Stimulated activated naive CD8-positive, alpha-beta T cell treated with anti-CD3 and anti-CD28 coated beads, Interleukin-15, amount 100 ng/mL, for 72 hours (primary cell): Measurements from ENCODE around the gene CENPU.
"Not testable (repeated sequence)": the region's sequence is repeated elsewhere in the genome, so short reads cannot be mapped to it uniquely, and the experiment has no call there.

Source experiments
- ATAC-seq: fragments of 150-1000 bp; cut with Tn5 transposase; 2 replicates; pipeline ENCODE4 v1.10.0; 2021; ENCODE audit warnings: mild to moderate bottlenecking, moderate library complexity
- DNase-seq, 2 donors: peaks; one replicate each; pipeline ENCODE4 v3.0.0; 2021 to 2022
- H3K27ac Mint-ChIP-seq, 2 donors: one replicate each; pipeline ENCODE4 v1.8.0; 2022; ENCODE audit warnings: mild to moderate bottlenecking in 2 of 2, mixed read lengths in 2 of 2, moderate library complexity in 2 of 2
- H3K27me3 Mint-ChIP-seq: one replicate; pipeline ENCODE4 v1.8.0; 2022; ENCODE audit warnings: mixed read lengths
- H3K4me1 Mint-ChIP-seq: one replicate; pipeline ENCODE4 v1.8.0; 2022; ENCODE audit warnings: mild to moderate bottlenecking, mixed read lengths
- H3K4me3 Mint-ChIP-seq, 2 donors: one replicate each; pipeline ENCODE4 v1.8.0; 2022; ENCODE audit warnings: mild to moderate bottlenecking in 2 of 2, mixed read lengths in 2 of 2, moderate library complexity in 1 of 2
- H3K9me3 Mint-ChIP-seq, 2 donors: one replicate each; pipeline ENCODE4 v1.8.0; 2022; ENCODE audit warnings: mixed read lengths in 2 of 2

Gene CENPU, protein sequence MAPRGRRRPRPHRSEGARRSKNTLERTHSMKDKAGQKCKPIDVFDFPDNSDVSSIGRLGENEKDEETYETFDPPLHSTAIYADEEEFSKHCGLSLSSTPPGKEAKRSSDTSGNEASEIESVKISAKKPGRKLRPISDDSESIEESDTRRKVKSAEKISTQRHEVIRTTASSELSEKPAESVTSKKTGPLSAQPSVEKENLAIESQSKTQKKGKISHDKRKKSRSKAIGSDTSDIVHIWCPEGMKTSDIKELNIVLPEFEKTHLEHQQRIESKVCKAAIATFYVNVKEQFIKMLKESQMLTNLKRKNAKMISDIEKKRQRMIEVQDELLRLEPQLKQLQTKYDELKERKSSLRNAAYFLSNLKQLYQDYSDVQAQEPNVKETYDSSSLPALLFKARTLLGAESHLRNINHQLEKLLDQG

DNA sequence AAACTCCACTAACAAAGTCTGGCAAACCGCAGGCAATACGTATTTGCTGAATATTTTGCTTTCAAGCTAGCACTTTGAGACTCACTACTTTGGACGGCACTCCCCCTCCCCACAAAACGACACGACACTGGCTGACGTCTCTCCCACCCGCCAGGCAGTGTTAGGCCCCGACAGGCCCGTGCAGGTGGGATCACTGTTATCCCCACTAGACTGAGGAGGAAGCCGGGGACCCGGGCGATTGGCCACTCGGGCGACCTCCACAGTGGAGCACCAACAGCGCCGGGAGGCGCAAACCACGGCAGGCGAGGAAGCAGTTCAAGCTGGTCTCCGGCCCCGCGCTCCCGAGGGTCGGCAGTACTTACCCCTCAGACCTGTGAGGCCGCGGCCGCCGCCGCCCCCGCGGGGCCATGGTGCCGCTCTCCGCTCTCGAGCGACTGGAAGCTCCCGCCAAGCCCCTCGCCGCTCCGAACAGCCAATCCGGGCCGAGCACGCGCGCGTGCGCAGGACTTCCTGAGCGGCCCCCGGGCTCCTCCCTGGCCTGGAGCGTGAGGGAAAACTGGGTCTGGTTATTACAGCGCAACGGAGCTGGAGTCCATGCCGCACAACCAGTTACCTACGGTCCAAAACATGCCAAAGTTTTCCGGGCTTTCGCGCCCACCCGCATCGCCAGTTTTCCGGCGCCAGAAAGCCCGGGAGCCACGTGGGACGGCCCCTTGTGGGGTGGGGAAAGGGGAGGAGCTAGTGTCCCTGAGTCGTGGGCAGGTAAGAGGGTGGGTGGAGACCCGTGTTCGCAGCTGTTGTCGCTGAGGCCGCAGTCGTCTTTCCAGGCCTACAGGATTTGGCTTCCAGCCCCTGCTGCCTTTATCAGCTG is at the start of gene CENPU:
Gene CENPU (minus strand): TSS at position 443 of the 871 bp plus-strand sequence. CDS start 34 bp downstream, at position 409.
- DNase-seq (peak; percentile 97 to 98), ATAC-seq (peak; percentile 93)
- peaks cover 27% of the 10 kb centered on the region for H3K4me1 Mint-ChIP-seq
- H3K27ac Mint-ChIP-seq = peak within 1 kb of the TSS; percentile 91 to 98
- no peaks in the 10 kb centered on the region for H3K9me3 Mint-ChIP-seq
- peak within 1 kb of the TSS; percentile 92 to 98 for H3K4me3 Mint-ChIP-seq
- no peaks in the 10 kb centered on the region for H3K27me3 Mint-ChIP-seq

DNA sequence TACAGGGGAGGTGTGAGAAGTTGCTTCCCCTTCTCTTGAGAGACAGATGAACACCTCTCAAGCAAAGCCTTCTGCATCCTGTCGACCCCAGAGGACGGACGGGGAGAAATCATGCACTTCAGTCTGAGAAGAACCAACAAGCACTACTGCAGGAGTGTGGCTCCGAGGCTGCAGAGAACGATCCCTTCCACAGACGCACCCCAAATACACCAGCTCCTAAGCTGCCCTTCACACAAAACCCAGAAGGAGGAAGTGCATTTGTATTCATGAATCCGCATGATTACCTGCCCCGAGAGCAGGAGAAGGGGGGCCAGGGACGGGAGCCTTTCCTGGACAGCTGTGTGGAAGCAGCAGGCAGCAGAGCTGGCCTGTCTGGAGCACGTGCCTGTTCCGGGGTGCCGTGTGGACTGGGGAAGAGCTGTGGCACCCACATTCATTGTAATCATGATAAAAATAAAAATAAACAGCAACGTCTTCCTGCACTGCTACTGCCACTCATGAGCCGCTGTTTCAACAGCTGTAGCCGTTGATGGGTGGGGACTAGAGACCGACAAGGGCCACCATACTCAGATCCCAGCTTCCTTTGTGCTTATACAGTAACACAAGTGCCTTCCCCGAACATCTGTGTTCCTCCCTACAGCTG is 49.0 kb upstream of the CENPU start:
- peak overlapping the region; percentile 15 to 54 for H3K27ac Mint-ChIP-seq
- H3K4me3 Mint-ChIP-seq = peak overlapping the region; percentile 13 to 64
- ATAC-seq (peak; percentile 40), DNase-seq (no peak)
- peaks cover 25% of the 10 kb centered on the region for H3K4me1 Mint-ChIP-seq
- H3K9me3 Mint-ChIP-seq = no peaks in the 10 kb centered on the region
- H3K27me3 Mint-ChIP-seq = no peaks in the 10 kb centered on the region

DNA sequence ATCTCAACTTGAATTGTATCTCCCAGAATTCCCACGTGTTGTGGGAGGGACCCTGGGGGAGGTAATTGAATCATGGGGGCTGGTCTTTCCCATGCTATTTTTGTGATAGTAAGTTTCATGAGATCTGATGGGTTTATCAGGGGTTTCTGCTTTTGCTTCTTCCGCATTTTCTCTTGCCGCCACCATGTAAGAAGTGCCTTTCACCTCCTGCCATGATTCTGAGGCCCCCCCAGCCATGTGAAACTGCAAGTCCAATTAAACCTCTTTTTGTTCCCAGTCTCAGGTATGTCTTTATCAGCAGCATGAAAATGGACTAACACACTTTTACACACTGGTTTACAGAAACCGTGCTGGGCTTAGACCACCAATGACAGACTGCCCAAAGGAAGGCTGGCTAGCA is 45.3 kb upstream of the CENPU start:
- not testable (repeated sequence) for H3K27ac Mint-ChIP-seq, DNase-seq, H3K4me3 Mint-ChIP-seq, H3K9me3 Mint-ChIP-seq, H3K27me3 Mint-ChIP-seq, ATAC-seq
- H3K4me1 Mint-ChIP-seq = peaks cover 25% of the 10 kb centered on the region

DNA sequence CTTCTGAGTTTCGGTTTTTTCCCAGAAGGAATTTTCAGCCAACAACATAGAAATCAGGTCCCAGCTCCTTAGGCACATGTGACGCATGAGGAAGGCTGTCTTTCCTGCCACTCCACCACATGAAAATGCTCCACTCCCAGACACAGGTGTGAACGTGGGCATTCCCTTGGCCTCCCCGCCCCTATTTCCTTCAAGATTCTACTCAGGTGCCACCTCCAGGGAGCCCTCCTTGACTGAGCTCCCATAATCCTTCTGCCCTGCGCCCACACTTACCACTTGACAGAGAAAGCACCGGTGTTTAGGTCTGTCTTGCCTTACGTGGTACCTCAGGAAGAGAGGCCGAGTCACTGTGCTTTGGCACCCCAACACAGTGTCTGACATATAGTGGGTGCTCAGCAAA is 44.4 kb upstream of the CENPU start:
- H3K27me3 Mint-ChIP-seq = no peaks in the 10 kb centered on the region
- DNase-seq (no peak), ATAC-seq (no peak)
- H3K4me3 Mint-ChIP-seq = no peak overlapping the region
- peaks cover 17% of the 10 kb centered on the region for H3K4me1 Mint-ChIP-seq
- no peaks in the 10 kb centered on the region for H3K9me3 Mint-ChIP-seq
- peak overlapping the region in 1 of 2 donors; percentile 13 for H3K27ac Mint-ChIP-seq

DNA sequence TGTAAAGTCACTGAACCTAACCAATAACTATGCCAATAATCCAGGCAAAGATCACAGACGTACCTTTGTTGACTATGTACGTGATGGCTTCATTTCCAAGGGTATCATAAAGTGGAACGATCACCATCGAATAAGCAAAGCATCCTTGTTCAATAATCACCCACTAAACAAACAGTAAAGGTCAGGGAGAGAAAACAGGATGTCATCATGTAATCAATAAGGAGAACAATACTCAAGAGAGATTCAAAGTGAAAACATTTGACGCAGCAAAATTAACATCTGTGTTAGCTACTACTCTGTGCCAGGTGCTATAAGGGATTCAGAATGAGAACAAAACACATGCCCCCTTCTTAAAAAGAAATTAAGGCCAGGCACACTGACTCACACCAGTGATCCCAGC is 42.9 kb upstream of the CENPU start:
- Mint-ChIP-seq H3K4me1 (peaks cover 5% of the 10 kb centered on the region), H3K27me3 (no peaks in the 10 kb centered on the region), H3K9me3 (no peaks in the 10 kb centered on the region), H3K27ac (peak overlapping the region in 1 of 2 donors; percentile 80), H3K4me3 (no peak overlapping the region)
- ATAC-seq (no peak), DNase-seq (no peak)

DNA sequence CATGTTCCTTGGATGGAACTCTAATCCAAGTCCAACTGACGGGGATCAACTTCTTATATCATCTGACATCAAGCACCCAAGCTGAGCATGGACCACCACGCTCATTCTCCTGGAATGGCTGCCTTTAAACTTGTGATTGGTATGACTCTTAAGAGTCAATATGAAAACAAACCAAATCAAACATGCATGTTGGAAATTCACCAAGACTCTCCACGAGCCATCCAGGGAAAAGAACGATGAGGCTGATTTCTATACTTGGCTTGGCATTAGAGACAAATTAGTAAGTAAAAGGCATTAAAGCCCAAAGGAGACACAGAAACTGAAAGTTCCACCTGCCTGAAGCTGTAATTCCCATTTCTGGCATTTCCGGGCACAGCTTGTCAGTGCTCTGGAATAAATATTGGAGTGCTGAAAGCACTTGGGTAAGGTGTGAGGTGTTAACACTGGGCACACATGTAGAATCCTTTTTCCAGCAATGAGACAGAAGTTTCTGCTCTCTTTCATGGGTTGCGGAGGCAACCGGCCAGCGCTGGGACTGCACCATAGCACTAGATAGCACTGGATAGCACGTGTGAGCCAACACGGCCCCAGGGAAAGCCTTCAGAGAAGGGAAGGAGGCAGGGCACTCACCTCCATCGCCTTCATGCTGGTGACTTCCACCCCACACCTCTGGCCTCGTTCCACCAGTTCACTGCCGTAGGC is 42.1 kb upstream of the CENPU start:
- Mint-ChIP-seq H3K4me1 (peaks cover 5% of the 10 kb centered on the region), H3K4me3 (no peak overlapping the region), H3K27ac (no peak overlapping the region), H3K9me3 (no peaks in the 10 kb centered on the region), H3K27me3 (no peaks in the 10 kb centered on the region)
- DNase-seq (no peak), ATAC-seq (no peak)

DNA sequence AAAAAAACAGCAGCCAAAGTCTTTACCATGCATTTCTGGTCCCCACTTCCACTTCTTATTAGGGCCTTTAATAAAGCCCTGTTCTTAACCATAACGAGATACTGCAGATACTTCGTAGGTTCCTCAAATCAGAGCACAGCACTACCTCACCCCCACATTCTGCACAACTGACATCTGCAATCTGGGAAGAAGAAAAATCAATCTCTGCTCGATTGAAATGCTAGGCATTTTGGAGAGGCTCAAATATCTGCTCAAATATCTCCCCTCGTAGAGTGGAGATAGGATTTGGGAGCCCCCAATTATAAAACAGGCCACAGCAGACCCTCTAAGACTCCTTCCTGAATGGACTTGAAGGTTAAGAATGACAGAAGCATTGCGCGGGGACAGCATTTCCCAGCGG is 40.3 kb upstream of the CENPU start:
- DNase-seq = no peak
- Mint-ChIP-seq H3K4me1 (peaks cover 5% of the 10 kb centered on the region), H3K4me3 (no peak overlapping the region), H3K27ac (no peak overlapping the region), H3K9me3 (no peaks in the 10 kb centered on the region), H3K27me3 (no peaks in the 10 kb centered on the region)
- no peak for ATAC-seq

DNA sequence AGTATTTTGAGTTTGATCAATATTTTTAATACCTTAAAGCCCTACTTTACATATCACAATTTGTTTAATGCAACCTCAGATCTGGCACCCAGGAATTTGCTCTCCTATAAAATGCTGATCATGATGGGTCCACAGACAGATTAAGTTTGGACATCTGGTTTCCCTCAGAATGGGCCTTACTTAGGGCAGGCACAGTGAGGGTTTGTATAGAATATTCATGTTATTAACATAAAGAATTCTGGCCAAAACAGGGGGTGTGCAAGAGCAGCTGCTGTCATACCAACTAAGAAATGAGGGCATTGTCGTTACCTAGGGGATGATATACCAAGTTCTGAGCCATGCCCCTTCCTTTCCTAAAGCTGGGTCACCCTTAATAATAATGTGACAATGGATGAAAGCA is 37.5 kb upstream of the CENPU start:
- Mint-ChIP-seq H3K27me3 (no peaks in the 10 kb centered on the region), H3K4me1 (no peaks in the 10 kb centered on the region), H3K4me3 (no peak overlapping the region), H3K27ac (no peak overlapping the region), H3K9me3 (no peaks in the 10 kb centered on the region)
- ATAC-seq (no peak), DNase-seq (no peak)

DNA sequence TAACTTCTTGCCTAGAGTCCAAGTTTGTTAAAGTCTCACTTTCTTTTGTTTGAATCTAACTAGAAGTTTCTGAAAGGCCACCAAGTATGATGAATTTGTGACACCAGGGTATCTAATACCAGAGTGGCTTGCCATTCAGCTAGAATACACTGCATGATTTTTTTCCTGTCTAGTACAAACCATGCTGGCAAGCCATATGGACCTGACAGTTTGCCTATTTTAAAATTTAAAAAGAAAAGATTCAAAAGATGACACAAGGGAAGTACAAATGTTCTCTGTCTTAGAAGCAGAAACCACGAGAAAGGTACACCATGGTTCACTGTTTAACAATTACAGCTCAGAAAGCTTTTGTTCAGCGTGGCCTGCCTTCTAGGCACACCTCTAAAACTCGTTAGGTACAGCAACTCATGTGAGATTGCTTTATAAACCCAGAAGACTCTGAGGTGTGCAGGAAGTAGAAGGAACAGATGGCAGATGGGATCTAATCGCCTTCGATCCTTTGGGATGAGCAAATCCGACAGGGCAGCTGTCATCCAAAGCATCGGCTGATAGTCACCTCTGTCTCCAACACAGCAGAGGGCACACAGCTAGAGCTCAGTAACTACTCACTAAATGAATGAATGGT is 35.4 kb upstream of the CENPU start:
- ATAC-seq = no peak

DNA sequence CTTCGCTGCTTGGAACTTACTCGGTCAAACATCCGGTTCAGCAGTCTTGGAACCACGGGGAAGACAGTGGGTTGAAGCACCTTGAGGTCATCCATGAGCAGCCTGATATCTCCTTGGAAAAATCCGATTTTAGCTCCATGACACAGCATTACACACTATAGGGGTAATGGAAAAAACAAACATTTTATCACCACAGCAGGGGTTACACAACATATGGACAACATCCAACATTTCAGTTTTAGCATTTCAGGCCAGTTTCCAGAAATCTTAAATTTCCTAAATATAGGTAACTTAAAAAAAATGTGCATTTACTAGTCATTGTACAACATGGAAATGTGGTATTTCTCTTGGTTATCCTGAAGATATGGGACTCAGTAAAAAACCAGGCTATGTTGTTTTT is 34.4 kb upstream of the CENPU start:
- no peak overlapping the region for H3K4me3 Mint-ChIP-seq
- H3K9me3 Mint-ChIP-seq = no peaks in the 10 kb centered on the region
- DNase-seq (no peak), ATAC-seq (no peak)
- no peak overlapping the region for H3K27ac Mint-ChIP-seq
- H3K4me1 Mint-ChIP-seq = peaks cover under 1% of the 10 kb centered on the region
- no peaks in the 10 kb centered on the region for H3K27me3 Mint-ChIP-seq

More for the DNA sequence above, 35.4 kb upstream of the CENPU start:
- Mint-ChIP-seq H3K9me3 (no peaks in the 10 kb centered on the region), H3K27ac (no peak overlapping the region), H3K4me3 (no peak overlapping the region), H3K27me3 (no peaks in the 10 kb centered on the region), H3K4me1 (no peaks in the 10 kb centered on the region)
- no peak for DNase-seq

DNA sequence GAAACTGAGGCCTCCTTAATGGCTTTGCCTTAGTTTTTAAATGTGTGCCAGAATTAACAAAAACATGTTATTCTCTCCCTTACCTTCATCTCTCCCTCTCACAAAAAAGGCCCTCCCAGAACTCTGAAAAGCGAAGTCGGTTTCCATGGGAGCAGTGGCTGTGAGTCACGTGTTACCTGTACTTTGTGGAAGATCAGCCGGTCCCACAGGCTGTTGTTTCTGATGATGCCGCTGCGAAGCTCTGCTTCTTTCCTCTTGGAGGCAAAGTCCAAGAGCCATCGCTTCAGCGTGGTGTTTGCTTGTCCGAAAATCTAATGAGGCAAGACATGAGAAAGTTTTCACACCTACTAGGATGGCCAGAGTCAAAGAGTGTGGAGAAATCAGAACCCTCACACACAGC is 32.5 kb upstream of the CENPU start:
- DNase-seq (no peak), ATAC-seq (no peak)
- Mint-ChIP-seq H3K27me3 (no peaks in the 10 kb centered on the region), H3K9me3 (no peaks in the 10 kb centered on the region), H3K4me1 (peaks cover 18% of the 10 kb centered on the region), H3K4me3 (no peak overlapping the region), H3K27ac (no peak overlapping the region)

DNA sequence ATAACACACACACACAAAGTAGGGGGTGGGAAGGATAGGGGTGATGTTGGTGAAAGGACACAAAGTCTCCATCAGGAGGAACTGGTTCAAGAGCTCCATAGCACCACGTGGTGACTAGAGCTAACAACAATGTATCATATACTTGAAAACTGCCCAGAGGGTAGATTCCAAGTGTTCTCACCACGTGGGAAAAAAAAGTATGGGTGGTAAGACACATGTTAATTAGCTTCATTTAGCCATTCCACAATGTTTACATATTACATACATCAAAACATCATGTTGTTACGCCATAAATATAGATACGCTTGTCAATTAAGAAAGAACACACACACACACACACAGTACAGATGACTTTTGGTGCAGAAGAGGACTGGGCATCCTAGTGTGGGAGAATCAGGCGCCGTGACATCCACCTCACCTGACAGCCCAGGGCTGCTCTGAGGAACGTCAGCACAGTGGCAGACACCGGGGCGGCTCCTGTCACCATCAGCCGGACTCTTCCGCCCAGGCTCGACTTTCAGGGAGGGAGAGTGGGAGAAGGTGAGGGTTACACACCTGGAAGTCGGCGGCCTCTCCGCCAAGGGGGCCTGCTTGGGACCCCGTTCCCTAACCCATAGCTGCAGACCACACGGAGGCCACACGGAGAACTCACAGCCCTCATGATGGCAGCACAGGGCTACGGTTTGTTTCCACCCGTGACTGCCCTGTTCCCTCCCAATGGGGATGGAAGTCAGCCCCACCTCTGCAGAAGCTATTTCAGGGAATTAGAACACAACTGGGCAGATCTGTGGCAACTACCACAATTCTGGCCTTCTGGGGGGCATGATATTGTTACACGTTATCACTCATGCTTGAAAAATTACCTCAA is 31.8 kb upstream of the CENPU start:
- H3K27me3 Mint-ChIP-seq = no peaks in the 10 kb centered on the region
- no peak for ATAC-seq

DNA sequence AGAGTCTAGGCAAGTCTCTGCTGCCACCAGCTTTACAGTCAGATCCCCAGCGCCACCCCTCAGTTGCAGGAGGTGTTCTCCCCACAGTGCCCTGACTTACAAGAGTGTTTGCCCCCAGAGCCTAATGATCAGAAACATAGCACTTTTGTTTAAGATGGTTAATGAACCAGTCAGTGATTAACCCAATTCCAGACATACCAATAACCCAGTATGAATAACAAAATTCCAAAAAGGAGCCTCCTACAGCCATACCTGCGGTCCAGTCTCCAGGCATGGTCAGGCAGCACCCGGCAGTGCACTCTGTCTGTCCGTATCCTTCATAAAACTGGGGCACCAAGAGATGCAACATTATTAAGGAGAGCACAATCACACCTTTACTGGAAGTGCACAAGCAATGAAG is 30.7 kb upstream of the CENPU start:
- Mint-ChIP-seq H3K4me1 (peaks cover 18% of the 10 kb centered on the region), H3K9me3 (no peaks in the 10 kb centered on the region), H3K4me3 (no peak overlapping the region), H3K27me3 (no peaks in the 10 kb centered on the region), H3K27ac (peak overlapping the region in 1 of 2 donors; percentile 17)
- DNase-seq (no peak), ATAC-seq (no peak)

More for the DNA sequence above, 31.8 kb upstream of the CENPU start:
- peaks cover 18% of the 10 kb centered on the region for H3K4me1 Mint-ChIP-seq
- H3K9me3 Mint-ChIP-seq = no peaks in the 10 kb centered on the region
- no peak overlapping the region for H3K27ac Mint-ChIP-seq
- no peak overlapping the region for H3K4me3 Mint-ChIP-seq
- no peak for DNase-seq

DNA sequence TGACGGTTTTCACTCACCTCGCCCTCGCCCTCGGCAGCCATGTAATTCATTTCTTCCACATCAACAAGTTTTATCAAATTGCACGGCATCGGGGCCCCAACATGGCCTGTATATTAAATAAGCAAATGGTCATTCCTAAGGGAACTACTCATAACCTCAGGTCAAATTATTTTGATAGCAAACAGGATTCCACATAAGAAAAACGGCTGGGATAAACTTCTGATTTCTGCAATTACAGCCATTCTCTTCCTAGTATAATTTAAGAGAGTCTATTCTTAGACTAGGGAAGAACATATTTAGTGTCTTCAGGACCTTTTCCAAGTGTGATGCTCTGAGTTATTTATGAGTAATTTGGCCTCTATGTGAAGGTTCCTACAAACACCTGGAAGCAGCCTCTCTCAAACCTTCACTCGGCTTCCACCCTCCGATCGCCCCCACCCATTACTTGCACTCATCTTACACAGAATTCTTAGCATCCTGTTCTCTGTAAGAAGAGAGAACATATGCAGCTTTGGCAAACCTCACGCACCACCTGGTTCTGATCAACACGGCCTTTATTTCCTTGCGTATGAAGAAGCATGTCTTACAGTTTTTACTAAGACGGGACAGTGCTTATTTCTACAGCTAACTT is 29.4 kb upstream of the CENPU start:
- DNase-seq = no peak
- no peak for ATAC-seq
- Mint-ChIP-seq H3K27me3 (no peaks in the 10 kb centered on the region), H3K9me3 (no peaks in the 10 kb centered on the region), H3K4me1 (peaks cover 18% of the 10 kb centered on the region), H3K27ac (peak overlapping the region in 1 of 2 donors; percentile 48), H3K4me3 (no peak overlapping the region)
